ENCODE results near the gene HIBCH. TPM values are rescaled to one million over a fixed set of nuclear protein-coding genes. Genes with fewer than 3 reads are reported as not detected.

The HIBCH gene
- polyA plus RNA-seq, 2 of the 4 experiments (the other 2 are of a cell fraction) = 21.8 to 26.9 TPM

DNA sequence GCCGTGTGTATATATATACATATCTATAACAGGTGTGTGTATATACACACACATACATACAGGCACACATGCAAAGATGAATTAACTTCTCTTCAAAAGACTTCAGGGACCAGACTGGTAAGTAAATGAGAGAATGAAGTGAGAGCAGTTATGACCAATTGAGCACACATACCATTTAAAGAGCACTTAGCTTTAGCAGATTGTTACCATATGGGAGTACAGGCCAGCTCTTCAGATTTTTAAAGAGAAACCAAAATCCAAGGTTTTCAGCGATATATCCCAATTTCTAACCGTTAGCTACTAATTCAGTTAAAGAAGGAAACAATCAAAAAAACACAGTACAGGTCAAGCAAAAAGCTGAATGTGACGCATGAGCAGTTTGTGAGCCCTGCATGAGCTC, 47.5 kb upstream of the HIBCH start:
- ChIA-PET CTCF (interaction anchor here (1.1 to 1.5 kb wide), 5 partner anchors 10 to 26 kb away, joined by 3 read pairs; no protein-coding TSS in a partner anchor), POLR2A (no interaction called here)
- Histone ChIP-seq H3K4me1 (no peaks in the 10 kb centered on the region), H3K4me3 (no peak overlapping the region), H3K27ac (no peak overlapping the region), H3K4me2 (no peak overlapping the region), H3K9me3 (no peaks in the 10 kb centered on the region)
- no peak for DNase-seq (ENCODE audit: low read depth in 1 of 2, low spot score in 1 of 2)
- 89% methylated on average over 4 of the region's 4 CpGs for WGBS (ENCODE audit: missing lambda C conversion rate)
- TF ChIP-seq FOXS1 (CRISPR knock-in tag; IDR thresholded peaks at IDR 0.05) (no peak), PHF8 (IDR thresholded peaks at IDR 0.05; ENCODE audit: borderline replicate concordance, low read depth) (no peak), ZFP36 (IDR thresholded peaks at IDR 0.05; ENCODE audit: borderline replicate concordance, partially characterized antibody) (no peak), HOXA7 (CRISPR knock-in tag; IDR thresholded peaks at IDR 0.05) (no peak), GATA3 (IDR thresholded peaks at IDR 0.05; ENCODE audit: borderline replicate concordance) (no peak), NPAS2 (CRISPR knock-in tag; IDR thresholded peaks at IDR 0.05; ENCODE audit: borderline replicate concordance) (no peak), CHD4 (IDR thresholded peaks at IDR 0.05; ENCODE audit: borderline replicate concordance) (no peak), HDAC2 (IDR thresholded peaks at IDR 0.05) (no peak)
- TF ChIP-seq, protein P1, sequence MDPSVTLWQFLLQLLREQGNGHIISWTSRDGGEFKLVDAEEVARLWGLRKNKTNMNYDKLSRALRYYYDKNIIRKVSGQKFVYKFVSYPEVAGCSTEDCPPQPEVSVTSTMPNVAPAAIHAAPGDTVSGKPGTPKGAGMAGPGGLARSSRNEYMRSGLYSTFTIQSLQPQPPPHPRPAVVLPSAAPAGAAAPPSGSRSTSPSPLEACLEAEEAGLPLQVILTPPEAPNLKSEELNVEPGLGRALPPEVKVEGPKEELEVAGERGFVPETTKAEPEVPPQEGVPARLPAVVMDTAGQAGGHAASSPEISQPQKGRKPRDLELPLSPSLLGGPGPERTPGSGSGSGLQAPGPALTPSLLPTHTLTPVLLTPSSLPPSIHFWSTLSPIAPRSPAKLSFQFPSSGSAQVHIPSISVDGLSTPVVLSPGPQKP (IDR thresholded peaks at IDR 0.05; ENCODE audit: low read depth, low read length) = no peak
- TF ChIP-seq, protein P2, sequence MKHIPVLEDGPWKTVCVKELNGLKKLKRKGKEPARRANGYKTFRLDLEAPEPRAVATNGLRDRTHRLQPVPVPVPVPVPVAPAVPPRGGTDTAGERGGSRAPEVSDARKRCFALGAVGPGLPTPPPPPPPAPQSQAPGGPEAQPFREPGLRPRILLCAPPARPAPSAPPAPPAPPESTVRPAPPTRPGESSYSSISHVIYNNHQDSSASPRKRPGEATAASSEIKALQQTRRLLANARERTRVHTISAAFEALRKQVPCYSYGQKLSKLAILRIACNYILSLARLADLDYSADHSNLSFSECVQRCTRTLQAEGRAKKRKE (CRISPR knock-in tag; IDR thresholded peaks at IDR 0.05; ENCODE audit: low read depth) = no peak
- TF ChIP-seq, protein P3, sequence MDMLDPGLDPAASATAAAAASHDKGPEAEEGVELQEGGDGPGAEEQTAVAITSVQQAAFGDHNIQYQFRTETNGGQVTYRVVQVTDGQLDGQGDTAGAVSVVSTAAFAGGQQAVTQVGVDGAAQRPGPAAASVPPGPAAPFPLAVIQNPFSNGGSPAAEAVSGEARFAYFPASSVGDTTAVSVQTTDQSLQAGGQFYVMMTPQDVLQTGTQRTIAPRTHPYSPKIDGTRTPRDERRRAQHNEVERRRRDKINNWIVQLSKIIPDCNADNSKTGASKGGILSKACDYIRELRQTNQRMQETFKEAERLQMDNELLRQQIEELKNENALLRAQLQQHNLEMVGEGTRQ (IDR thresholded peaks at IDR 0.05) = no peak
- FAIRE-seq = no peak
- ATAC-seq = no peak

DNA sequence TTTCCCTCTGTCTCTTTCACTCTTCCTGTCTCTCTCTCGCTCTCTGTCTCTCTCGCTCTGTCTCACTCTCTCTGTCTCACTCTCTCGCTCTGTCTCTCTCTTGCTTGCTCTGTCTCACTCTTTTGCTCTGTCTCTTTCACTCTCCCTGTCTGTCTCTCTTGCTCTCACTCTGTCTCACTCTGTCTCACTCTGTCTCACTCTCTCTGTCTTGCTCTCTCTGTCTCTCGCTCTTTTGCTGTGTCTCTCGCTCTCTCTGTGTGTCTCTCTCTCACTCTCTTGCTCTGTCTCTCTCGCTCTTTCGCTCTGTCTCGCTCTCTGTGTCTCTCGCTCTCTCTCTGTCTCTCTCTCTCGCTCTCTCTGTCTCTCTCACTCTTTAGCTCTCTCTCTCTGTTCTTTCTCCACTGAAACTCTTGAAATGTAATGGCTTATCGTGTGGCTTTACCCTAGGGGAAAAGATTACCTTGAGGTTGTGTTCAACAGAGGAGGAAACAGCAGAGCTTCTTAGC, 46.7 kb upstream of the HIBCH start:
- no peak for DNase-seq (ENCODE audit: low read depth in 1 of 2, low spot score in 1 of 2)
- POLR2A ChIA-PET = no interaction called here
- Histone ChIP-seq H3K4me1 (no peaks in the 10 kb centered on the region), H3K4me2 (no peak overlapping the region), H3K9me3 (no peaks in the 10 kb centered on the region), H3K27ac (no peak overlapping the region), H3K4me3 (no peak overlapping the region)
- TF ChIP-seq RAD21 (conservative IDR thresholded peaks at IDR 0.05 in 1 of 2, IDR thresholded peaks at IDR 0.05 in 1 of 2) = no peak
- TF ChIP-seq FOSB (CRISPR knock-in tag; IDR thresholded peaks at IDR 0.05) = no peak
- no peak for TF ChIP-seq CBX8 (IDR thresholded peaks at IDR 0.05)
- TF ChIP-seq HDAC2 (IDR thresholded peaks at IDR 0.05) = no peak
- TF ChIP-seq EHF (CRISPR knock-in tag; IDR thresholded peaks at IDR 0.05) = no peak
- no peak for TF ChIP-seq CHD2 (IDR thresholded peaks at IDR 0.05; ENCODE audit: low read length, partially characterized antibody)
- TF ChIP-seq, protein P4, sequence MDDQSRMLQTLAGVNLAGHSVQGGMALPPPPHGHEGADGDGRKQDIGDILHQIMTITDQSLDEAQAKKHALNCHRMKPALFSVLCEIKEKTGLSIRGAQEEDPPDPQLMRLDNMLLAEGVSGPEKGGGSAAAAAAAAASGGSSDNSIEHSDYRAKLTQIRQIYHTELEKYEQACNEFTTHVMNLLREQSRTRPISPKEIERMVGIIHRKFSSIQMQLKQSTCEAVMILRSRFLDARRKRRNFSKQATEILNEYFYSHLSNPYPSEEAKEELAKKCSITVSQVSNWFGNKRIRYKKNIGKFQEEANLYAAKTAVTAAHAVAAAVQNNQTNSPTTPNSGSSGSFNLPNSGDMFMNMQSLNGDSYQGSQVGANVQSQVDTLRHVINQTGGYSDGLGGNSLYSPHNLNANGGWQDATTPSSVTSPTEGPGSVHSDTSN (IDR thresholded peaks at IDR 0.05) = no peak
- TF ChIP-seq NPAS2 (CRISPR knock-in tag; IDR thresholded peaks at IDR 0.05; ENCODE audit: borderline replicate concordance) = no peak
- no peak for TF ChIP-seq RCOR1 (IDR thresholded peaks at IDR 0.05; ENCODE audit: low read depth, low read length)
- no peak for FAIRE-seq
- ATAC-seq = no peak
- WGBS (ENCODE audit: missing lambda C conversion rate) = 84% methylated on average over 11 of the region's 11 CpGs
- CTCF ChIA-PET = interaction anchor here (1.2 to 1.5 kb wide), 3 partner anchors 11 to 22 kb away, joined by 3 read pairs; no protein-coding TSS in a partner anchor

DNA sequence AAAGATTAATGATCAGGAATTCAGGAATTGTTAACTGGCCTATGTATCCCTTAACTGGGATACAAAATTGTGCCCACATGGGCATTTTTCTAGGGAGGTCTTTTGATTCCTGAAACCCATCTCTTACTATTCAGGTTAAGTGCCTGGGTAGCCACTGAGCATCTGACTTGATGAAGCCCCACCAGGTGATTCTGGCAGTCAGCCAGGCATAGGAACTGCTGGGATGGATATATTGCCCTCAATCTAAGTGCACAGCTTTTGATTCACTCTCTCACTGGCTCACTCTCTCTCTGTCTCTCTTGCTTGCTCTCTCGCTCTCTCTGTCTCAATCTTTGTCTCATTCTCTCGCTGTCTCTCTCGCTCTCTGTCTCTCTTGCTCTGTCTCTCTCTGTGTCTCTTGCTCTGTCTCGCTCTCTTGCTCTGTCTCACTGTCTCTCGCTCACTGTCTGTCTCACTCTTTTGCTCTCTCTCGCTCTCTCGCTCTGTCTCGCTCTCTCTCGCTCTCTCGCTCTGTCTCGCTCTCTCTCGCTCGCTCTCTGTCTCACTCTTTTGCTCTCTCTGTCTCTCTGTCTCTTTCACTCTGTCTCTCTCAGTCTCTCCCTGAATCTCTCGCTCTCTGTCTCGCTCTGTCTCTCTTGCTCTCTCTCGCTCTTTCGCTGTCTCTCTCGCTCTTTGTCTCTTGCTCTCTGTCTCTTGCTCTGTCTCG, 46.0 kb upstream of the HIBCH start:
- Histone ChIP-seq H3K4me3 (no peak overlapping the region), H3K4me1 (no peaks in the 10 kb centered on the region), H3K27ac (no peak overlapping the region), H3K9me3 (no peaks in the 10 kb centered on the region), H3K4me2 (no peak overlapping the region)
- DNase-seq (ENCODE audit: low read depth in 1 of 2, low spot score in 1 of 2) (no peak), FAIRE-seq (no peak), ATAC-seq (no peak)
- ChIA-PET CTCF (interaction anchor here (0.8 to 1.4 kb wide), 3 partner anchors 8 to 332 kb away, joined by 3 read pairs; no protein-coding TSS in a partner anchor), POLR2A (no interaction called here)
- WGBS (ENCODE audit: missing lambda C conversion rate) = 89% methylated on average over 19 of the region's 19 CpGs
- TF ChIP-seq EP300 (IDR thresholded peaks at IDR 0.05) (no peak), RAD21 (conservative IDR thresholded peaks at IDR 0.05 in 1 of 2, IDR thresholded peaks at IDR 0.05 in 1 of 2) (no peak), FOSB (CRISPR knock-in tag; IDR thresholded peaks at IDR 0.05) (no peak), NR3C1 (IDR thresholded peaks at IDR 0.05) (no peak), ZC3H11A (IDR thresholded peaks at IDR 0.05) (no peak)
- TF ChIP-seq, protein P5, sequence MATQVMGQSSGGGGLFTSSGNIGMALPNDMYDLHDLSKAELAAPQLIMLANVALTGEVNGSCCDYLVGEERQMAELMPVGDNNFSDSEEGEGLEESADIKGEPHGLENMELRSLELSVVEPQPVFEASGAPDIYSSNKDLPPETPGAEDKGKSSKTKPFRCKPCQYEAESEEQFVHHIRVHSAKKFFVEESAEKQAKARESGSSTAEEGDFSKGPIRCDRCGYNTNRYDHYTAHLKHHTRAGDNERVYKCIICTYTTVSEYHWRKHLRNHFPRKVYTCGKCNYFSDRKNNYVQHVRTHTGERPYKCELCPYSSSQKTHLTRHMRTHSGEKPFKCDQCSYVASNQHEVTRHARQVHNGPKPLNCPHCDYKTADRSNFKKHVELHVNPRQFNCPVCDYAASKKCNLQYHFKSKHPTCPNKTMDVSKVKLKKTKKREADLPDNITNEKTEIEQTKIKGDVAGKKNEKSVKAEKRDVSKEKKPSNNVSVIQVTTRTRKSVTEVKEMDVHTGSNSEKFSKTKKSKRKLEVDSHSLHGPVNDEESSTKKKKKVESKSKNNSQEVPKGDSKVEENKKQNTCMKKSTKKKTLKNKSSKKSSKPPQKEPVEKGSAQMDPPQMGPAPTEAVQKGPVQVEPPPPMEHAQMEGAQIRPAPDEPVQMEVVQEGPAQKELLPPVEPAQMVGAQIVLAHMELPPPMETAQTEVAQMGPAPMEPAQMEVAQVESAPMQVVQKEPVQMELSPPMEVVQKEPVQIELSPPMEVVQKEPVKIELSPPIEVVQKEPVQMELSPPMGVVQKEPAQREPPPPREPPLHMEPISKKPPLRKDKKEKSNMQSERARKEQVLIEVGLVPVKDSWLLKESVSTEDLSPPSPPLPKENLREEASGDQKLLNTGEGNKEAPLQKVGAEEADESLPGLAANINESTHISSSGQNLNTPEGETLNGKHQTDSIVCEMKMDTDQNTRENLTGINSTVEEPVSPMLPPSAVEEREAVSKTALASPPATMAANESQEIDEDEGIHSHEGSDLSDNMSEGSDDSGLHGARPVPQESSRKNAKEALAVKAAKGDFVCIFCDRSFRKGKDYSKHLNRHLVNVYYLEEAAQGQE (IDR thresholded peaks at IDR 0.05) = no peak
- TF ChIP-seq, protein P6, sequence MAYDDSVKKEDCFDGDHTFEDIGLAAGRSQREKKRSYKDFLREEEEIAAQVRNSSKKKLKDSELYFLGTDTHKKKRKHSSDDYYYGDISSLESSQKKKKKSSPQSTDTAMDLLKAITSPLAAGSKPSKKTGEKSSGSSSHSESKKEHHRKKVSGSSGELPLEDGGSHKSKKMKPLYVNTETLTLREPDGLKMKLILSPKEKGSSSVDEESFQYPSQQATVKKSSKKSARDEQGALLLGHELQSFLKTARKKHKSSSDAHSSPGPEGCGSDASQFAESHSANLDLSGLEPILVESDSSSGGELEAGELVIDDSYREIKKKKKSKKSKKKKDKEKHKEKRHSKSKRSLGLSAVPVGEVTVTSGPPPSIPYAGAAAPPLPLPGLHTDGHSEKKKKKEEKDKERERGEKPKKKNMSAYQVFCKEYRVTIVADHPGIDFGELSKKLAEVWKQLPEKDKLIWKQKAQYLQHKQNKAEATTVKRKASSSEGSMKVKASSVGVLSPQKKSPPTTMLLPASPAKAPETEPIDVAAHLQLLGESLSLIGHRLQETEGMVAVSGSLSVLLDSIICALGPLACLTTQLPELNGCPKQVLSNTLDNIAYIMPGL (CRISPR knock-in tag; IDR thresholded peaks at IDR 0.05; ENCODE audit: borderline replicate concordance) = no peak

Data from A549 (cell line).